ENCODE measurements around the gene SORCS2. TPM values are rescaled to one million over a fixed set of nuclear protein-coding genes. Genes with fewer than 3 reads are reported as not detected.
A peak's percentile ranks its signal among the peaks of the same experiment; 100 is the strongest.

SORCS2 gene
- total and polyA plus RNA-seq, 2 of the 4 experiments (the other 2 are of a cell fraction) = 0.36 to 0.62 TPM

DNA sequence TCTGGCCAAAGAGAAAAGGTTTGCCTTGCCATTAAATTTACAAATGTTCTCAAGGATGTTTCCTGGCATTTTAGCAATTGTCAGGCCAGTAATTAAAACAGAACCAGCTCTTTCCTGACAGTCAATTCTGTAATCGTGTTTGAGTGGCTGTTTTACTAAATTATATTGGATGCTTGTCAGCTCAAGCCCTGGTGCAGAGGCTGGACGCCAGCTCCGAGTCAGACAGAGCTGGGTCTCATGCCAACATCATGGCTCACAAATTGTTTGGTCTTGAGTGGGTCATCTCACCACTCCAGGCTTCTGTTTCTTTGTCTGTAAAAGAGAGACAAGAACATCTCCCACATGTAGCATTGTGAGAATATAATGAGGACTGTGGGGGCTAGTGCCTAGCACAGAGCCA, 432.7 kb downstream of the SORCS2 start:
- Histone ChIP-seq H2AFZ (replicated peaks; ENCODE audit: low read length, poor library complexity) (no peak overlapping the region), H3K79me1 (ENCODE audit: low read depth in 1 of 2, low read length in 2 of 2) (no peaks in the 10 kb centered on the region), H2BK20ac (ENCODE audit: low read depth, low read length) (no peak overlapping the region), H3K9me1 (ENCODE audit: insufficient read depth, low read length) (0 out of 2 replicates have a peak, but pooled peaks cover 3% of the 10 kb centered on the region), H2AK9ac (replicated peaks; ENCODE audit: low read depth, low read length, poor library complexity) (no peak overlapping the region), H4K8ac (ENCODE audit: low read depth in 2 of 2, low read length in 2 of 2) (no peak overlapping the region), H3K27me3 (ENCODE audit: control insufficient read depth, insufficient read depth, low read length) (peaks cover 22% of the 10 kb centered on the region), H4K91ac (ENCODE audit: insufficient read depth, low read depth, low read length) (no peak overlapping the region), H3K14ac (replicated peaks; ENCODE audit: low read depth, low read length) (no peak overlapping the region), H3K9ac (ENCODE audit: low read depth, low read length) (no peak overlapping the region), H2AK5ac (ENCODE audit: low read depth, low read length) (no peak overlapping the region), H3K56ac (ENCODE audit: extremely low read depth, insufficient read depth, low read length) (no peak overlapping the region), H3K4me2 (ENCODE audit: low read depth, low read length) (no peak overlapping the region), H3K18ac (ENCODE audit: low read depth, low read length) (no peak overlapping the region), H3K4me1 (ENCODE audit: control insufficient read depth, insufficient read depth, low read length) (peaks cover 2% of the 10 kb centered on the region; the same call in 1 of the 2 replicates), H2BK15ac (ENCODE audit: low read depth, low read length) (no peak overlapping the region), H4K5ac (ENCODE audit: low read depth, low read length) (no peak overlapping the region), H3K9me3 (ENCODE audit: control insufficient read depth, insufficient read depth, low read length) (0 out of 2 replicates have a peak, but pooled peaks cover 1% of the 10 kb centered on the region), H2BK5ac (ENCODE audit: low read depth, low read length, poor library complexity, severe bottlenecking) (no peak overlapping the region), H3K4me3 (ENCODE audit: insufficient read depth, low read depth, low read length) (no peak overlapping the region), H2BK120ac (ENCODE audit: low read depth, low read length) (no peak overlapping the region), H3K36me3 (ENCODE audit: control insufficient read depth, insufficient read depth, low read length) (no peaks in the 10 kb centered on the region), H3K27ac (ENCODE audit: insufficient read depth, low read length) (no peak overlapping the region), H3K23ac (ENCODE audit: low read depth, low read length) (no peak overlapping the region), H3K4ac (ENCODE audit: low read depth, low read length) (no peak overlapping the region), H4K20me1 (ENCODE audit: insufficient read depth, low read length) (no peaks in the 10 kb centered on the region)
- DNase-seq (peak; percentile 49), ATAC-seq (ENCODE audit: low read depth) (0 out of 2 replicates have a peak, but pooled peaks have one; percentile 29)
- dilution Hi-C loops (cut with HindIII; ENCODE audit: low sequenced_read_pairs, unreplicated experiment) = no loop called here
- intact Hi-C loops (cut with micrococcal nuclease) = no loop called here
- ChIA-PET POLR2A (ENCODE audit: unreplicated experiment) (no interaction called here), CTCF (no interaction called here)
- no TSS peak for BruUV-seq (replicated peaks)
- no CpG with 5 or more reads among the region's 3 CpGs for WGBS, 2 experiments (ENCODE audit: extremely low coverage in 2 of 2, insufficient read length in 1 of 2)
- TF ChIP-seq MAZ (IDR thresholded peaks at IDR 0.05; ENCODE audit: borderline replicate concordance, low read depth, low read length) (no peak), POLR2A (IDR thresholded peaks at IDR 0.05; ENCODE audit: low read depth, low read length) (no peak), NFE2L2 (IDR thresholded peaks at IDR 0.05; ENCODE audit: low read depth, low read length) (no peak), RFX5 (IDR thresholded peaks at IDR 0.05; ENCODE audit: low read depth, low read length) (no peak), SMC3 (IDR thresholded peaks at IDR 0.05; ENCODE audit: low read depth, low read length) (no peak), MAFK (IDR thresholded peaks at IDR 0.05; ENCODE audit: low read depth, low read length) (no peak), CEBPB (IDR thresholded peaks at IDR 0.05; ENCODE audit: low read depth, low read length) (no peak), MXI1 (IDR thresholded peaks at IDR 0.05; ENCODE audit: borderline replicate concordance, low read depth, low read length) (no peak), RCOR1 (IDR thresholded peaks at IDR 0.05; ENCODE audit: insufficient replicate concordance, low read length) (no peak), BHLHE40 (IDR thresholded peaks at IDR 0.05; ENCODE audit: low read depth, low read length) (no peak), CHD1 (IDR thresholded peaks at IDR 0.05; ENCODE audit: low read depth, low read length) (no peak), FOS (IDR thresholded peaks at IDR 0.05; ENCODE audit: low read depth, low read length) (no peak), RAD21 (IDR thresholded peaks at IDR 0.05; ENCODE audit: low read length) (no peak)
- TF ChIP-seq, protein P1, sequence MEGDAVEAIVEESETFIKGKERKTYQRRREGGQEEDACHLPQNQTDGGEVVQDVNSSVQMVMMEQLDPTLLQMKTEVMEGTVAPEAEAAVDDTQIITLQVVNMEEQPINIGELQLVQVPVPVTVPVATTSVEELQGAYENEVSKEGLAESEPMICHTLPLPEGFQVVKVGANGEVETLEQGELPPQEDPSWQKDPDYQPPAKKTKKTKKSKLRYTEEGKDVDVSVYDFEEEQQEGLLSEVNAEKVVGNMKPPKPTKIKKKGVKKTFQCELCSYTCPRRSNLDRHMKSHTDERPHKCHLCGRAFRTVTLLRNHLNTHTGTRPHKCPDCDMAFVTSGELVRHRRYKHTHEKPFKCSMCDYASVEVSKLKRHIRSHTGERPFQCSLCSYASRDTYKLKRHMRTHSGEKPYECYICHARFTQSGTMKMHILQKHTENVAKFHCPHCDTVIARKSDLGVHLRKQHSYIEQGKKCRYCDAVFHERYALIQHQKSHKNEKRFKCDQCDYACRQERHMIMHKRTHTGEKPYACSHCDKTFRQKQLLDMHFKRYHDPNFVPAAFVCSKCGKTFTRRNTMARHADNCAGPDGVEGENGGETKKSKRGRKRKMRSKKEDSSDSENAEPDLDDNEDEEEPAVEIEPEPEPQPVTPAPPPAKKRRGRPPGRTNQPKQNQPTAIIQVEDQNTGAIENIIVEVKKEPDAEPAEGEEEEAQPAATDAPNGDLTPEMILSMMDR (conservative IDR thresholded peaks at IDR 0.05; ENCODE audit: low read depth, low read length) = no peak
- TF ChIP-seq, protein P2, sequence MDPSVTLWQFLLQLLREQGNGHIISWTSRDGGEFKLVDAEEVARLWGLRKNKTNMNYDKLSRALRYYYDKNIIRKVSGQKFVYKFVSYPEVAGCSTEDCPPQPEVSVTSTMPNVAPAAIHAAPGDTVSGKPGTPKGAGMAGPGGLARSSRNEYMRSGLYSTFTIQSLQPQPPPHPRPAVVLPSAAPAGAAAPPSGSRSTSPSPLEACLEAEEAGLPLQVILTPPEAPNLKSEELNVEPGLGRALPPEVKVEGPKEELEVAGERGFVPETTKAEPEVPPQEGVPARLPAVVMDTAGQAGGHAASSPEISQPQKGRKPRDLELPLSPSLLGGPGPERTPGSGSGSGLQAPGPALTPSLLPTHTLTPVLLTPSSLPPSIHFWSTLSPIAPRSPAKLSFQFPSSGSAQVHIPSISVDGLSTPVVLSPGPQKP (IDR thresholded peaks at IDR 0.05; ENCODE audit: borderline replicate concordance, low read depth, low read length) = no peak
- TF ChIP-seq, protein P3, sequence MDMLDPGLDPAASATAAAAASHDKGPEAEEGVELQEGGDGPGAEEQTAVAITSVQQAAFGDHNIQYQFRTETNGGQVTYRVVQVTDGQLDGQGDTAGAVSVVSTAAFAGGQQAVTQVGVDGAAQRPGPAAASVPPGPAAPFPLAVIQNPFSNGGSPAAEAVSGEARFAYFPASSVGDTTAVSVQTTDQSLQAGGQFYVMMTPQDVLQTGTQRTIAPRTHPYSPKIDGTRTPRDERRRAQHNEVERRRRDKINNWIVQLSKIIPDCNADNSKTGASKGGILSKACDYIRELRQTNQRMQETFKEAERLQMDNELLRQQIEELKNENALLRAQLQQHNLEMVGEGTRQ (IDR thresholded peaks at IDR 0.05; ENCODE audit: low read depth, low read length) = no peak
- in situ Hi-C loops (cut with MboI; ENCODE audit: low sequenced_read_pairs) = no loop called here
